Neural progenitor cell (in vitro differentiated cells): ENCODE data around the gene CALY. TPM values are rescaled to one million over a fixed set of nuclear protein-coding genes. Genes with fewer than 3 reads are reported as not detected.
A peak's percentile ranks its signal among the peaks of the same experiment; 100 is the strongest.

Experiments used
- DNase-seq: peaks from one replicate; pipeline ENCODE4 v3.0.0-alpha.2; 2016; ENCODE audit warnings: low spot score
- H2AFZ ChIP-seq: fragments of 200-600 bp; sonication (generic); replicated peaks from 2 replicates; pipeline ENCODE4 v1.6.1; 2016; ENCODE audit warnings: antibody characterized with exemption
- H3F3A ChIP-seq: fragments of 200-600 bp; sonication (generic); 2 replicates; pipeline ENCODE4 v1.6.1; 2016; ENCODE audit warnings: antibody characterized with exemption, low read depth
- H3K27ac ChIP-seq: fragments of 200-600 bp; sonication (generic); 2 replicates; pipeline ENCODE4 v1.5.1; 2016; ENCODE audit warnings: mild to moderate bottlenecking
- H3K27me3 ChIP-seq: fragments of 200-600 bp; sonication (generic); 2 replicates; pipeline ENCODE4 v1.6.1; 2016; ENCODE audit warnings: mild to moderate bottlenecking, moderate library complexity
- H3K36me3 ChIP-seq: fragments of 200-600 bp; sonication (generic); 2 replicates; pipeline ENCODE4 v1.5.1; 2016
- H3K4me1 ChIP-seq: fragments of 200-600 bp; sonication (generic); 2 replicates; pipeline ENCODE4 v1.6.1; 2016; ENCODE audit warnings: mixed run types
- H3K4me2 ChIP-seq: fragments of 200-600 bp; sonication (generic); 2 replicates; pipeline ENCODE4 v1.6.1; 2016
- H3K4me3 ChIP-seq: fragments of 200-600 bp; sonication (generic); 2 replicates; pipeline ENCODE4 v1.5.1; 2016
- H3K79me2 ChIP-seq: fragments of 200-600 bp; sonication (generic); 2 replicates; pipeline ENCODE4 v1.6.1; 2016; ENCODE audit warnings: low read depth
- H3K9ac ChIP-seq: fragments of 200-600 bp; sonication (generic); 2 replicates; pipeline ENCODE4 v1.6.1; 2016
- H3K9me3 ChIP-seq: fragments of 200-600 bp; sonication (generic); 2 replicates; pipeline ENCODE4 v1.5.1; 2016; ENCODE audit warnings: low read depth
- H4K20me1 ChIP-seq: fragments of 200-600 bp; sonication (generic); 2 replicates; pipeline ENCODE4 v1.6.1; 2016; ENCODE audit warnings: low read depth
- H3K27ac Mint-ChIP-seq: 3 replicates; pipeline ENCODE4 v1.8.0; 2021; ENCODE audit warnings: mixed read lengths
- H3K27me3 Mint-ChIP-seq: 2 replicates; pipeline ENCODE4 v1.8.0; 2022; ENCODE audit warnings: low read depth, mild to moderate bottlenecking, inconsistent platforms, moderate library complexity, mixed read lengths; ENCODE audit not compliant: insufficient read depth
- H3K36me3 Mint-ChIP-seq: 3 replicates; pipeline ENCODE4 v1.8.0; 2021; ENCODE audit warnings: mixed read lengths
- H3K4me1 Mint-ChIP-seq: 3 replicates; pipeline ENCODE4 v1.8.0; 2021; ENCODE audit warnings: mixed read lengths
- H3K4me3 Mint-ChIP-seq: 3 replicates; pipeline ENCODE4 v1.8.0; 2021; ENCODE audit warnings: mild to moderate bottlenecking, moderate library complexity, mixed read lengths
- H3K9me3 Mint-ChIP-seq: 3 replicates; pipeline ENCODE4 v1.8.0; 2020; ENCODE audit warnings: mixed read lengths
- CTCF ChIP-seq: fragments of 200-600 bp; sonication (generic); IDR thresholded peaks from 2 replicates; pipeline ENCODE4 v1.5.1; 2017; ENCODE audit warnings: antibody characterized with exemption, mild to moderate bottlenecking
- EZH2 ChIP-seq: fragments of 200-600 bp; sonication (generic); IDR thresholded peaks from 2 replicates; pipeline ENCODE4 v1.6.1; 2017; ENCODE audit warnings: antibody characterized with exemption, mild to moderate bottlenecking, moderate library complexity
- EZH2phosphoT487 ChIP-seq: fragments of 200-600 bp; sonication (generic); IDR thresholded peaks from 2 replicates; pipeline ENCODE4 v1.6.1; 2017; ENCODE audit warnings: antibody characterized with exemption
- total RNA-seq: library from RNA; depleted of rRNA; stranded (reverse); fragments of >200 nt; gene quantifications from 2 replicates; pipeline ENCODE4 v1.2.3, GENCODE V29; 2015; ENCODE audit warnings: low replicate concordance

The CALY gene
- total RNA-seq, 1 donor from 2014 or later = not detected

- H3K27me3 ChIP-seq = no peaks in the 10 kb centered on the region
- Mint-ChIP-seq H3K4me3 (peak within 1 kb of the TSS; percentile 98), H3K36me3 (peaks cover 15% of the 10 kb centered on the region), H3K9me3 (no peaks in the 10 kb centered on the region), H3K27me3 (peaks cover 9% of the 10 kb centered on the region), H3K27ac (peak within 1 kb of the TSS; percentile 98), H3K4me1 (peaks cover 15% of the 10 kb centered on the region)
- H3K9me3 ChIP-seq = no peaks in the 10 kb centered on the region
- H3K4me3 ChIP-seq = peak within 1 kb of the TSS; percentile 86
- peaks cover 40% of the 10 kb centered on the region for H4K20me1 ChIP-seq
- peaks cover 48% of the 10 kb centered on the region for H3K79me2 ChIP-seq
- H3K27ac ChIP-seq = peak within 1 kb of the TSS; percentile 81
- peaks cover 4% of the 10 kb centered on the region for H3F3A ChIP-seq
- peak within 1 kb of the TSS; percentile 67 for H3K9ac ChIP-seq
- TF ChIP-seq EZH2phosphoT487 = no peak
- H2AFZ ChIP-seq = peak within 1 kb of the TSS; percentile 91
- DNase-seq = peak; percentile 90
- peaks cover 6% of the 10 kb centered on the region for H3K4me1 ChIP-seq
- no peaks in the 10 kb centered on the region for H3K36me3 ChIP-seq
- H3K4me2 ChIP-seq = peak within 1 kb of the TSS; percentile 93
Observed at GRCh38 chr10:133308421-133309099, 28.1 kb downstream of the CALY start, which contains the start of the genes TUBGCP2 and ZNF511. TUBGCP2 (minus strand) TSS chr10:133308872; CDS start chr10:133302941, 5,931 bp downstream. ZNF511 (plus strand) TSS chr10:133308914; CDS start chr10:133308944, 30 bp downstream.

- Mint-ChIP-seq H3K36me3 (peaks cover 15% of the 10 kb centered on the region), H3K9me3 (no peaks in the 10 kb centered on the region), H3K27me3 (peaks cover 9% of the 10 kb centered on the region), H3K4me1 (peaks cover 15% of the 10 kb centered on the region), H3K27ac (peak overlapping the region; percentile 98), H3K4me3 (peak overlapping the region; percentile 98)
- Histone ChIP-seq H4K20me1 (peaks cover 41% of the 10 kb centered on the region), H3K36me3 (no peaks in the 10 kb centered on the region), H3K27me3 (no peaks in the 10 kb centered on the region), H3K79me2 (peaks cover 52% of the 10 kb centered on the region), H3F3A (peaks cover 4% of the 10 kb centered on the region), H3K4me3 (peak overlapping the region; percentile 86), H3K9ac (peak overlapping the region; percentile 67), H3K27ac (no peak overlapping the region), H2AFZ (no peak overlapping the region), H3K4me1 (peaks cover 6% of the 10 kb centered on the region), H3K9me3 (no peaks in the 10 kb centered on the region), H3K4me2 (peak overlapping the region; percentile 93)
- TF ChIP-seq EZH2phosphoT487 (no peak), CTCF (peak; percentile 71)
- DNase-seq = peak; percentile 80
Observed at GRCh38 chr10:133307776-133308420, 28.8 kb downstream of the CALY start.

- Mint-ChIP-seq H3K4me1 (peaks cover 15% of the 10 kb centered on the region), H3K36me3 (peaks cover 15% of the 10 kb centered on the region), H3K9me3 (no peaks in the 10 kb centered on the region), H3K27me3 (peaks cover 11% of the 10 kb centered on the region), H3K27ac (no peak overlapping the region), H3K4me3 (peak overlapping the region; percentile 98)
- no peak for TF ChIP-seq EZH2
- no peak for TF ChIP-seq EZH2phosphoT487
- H4K20me1 ChIP-seq = peaks cover 46% of the 10 kb centered on the region
- peaks cover 6% of the 10 kb centered on the region for H3K4me1 ChIP-seq
- H3K9me3 ChIP-seq = no peaks in the 10 kb centered on the region
- no peaks in the 10 kb centered on the region for H3K36me3 ChIP-seq
- H3K27me3 ChIP-seq = no peaks in the 10 kb centered on the region
- H3K4me3 ChIP-seq = peak overlapping the region; percentile 86
- H3F3A ChIP-seq = peaks cover 4% of the 10 kb centered on the region
- no peak overlapping the region for H2AFZ ChIP-seq
- peak overlapping the region; percentile 67 for H3K9ac ChIP-seq
- H3K79me2 ChIP-seq = peaks cover 59% of the 10 kb centered on the region
- H3K4me2 ChIP-seq = peak overlapping the region; percentile 93
- DNase-seq = no peak
- H3K27ac ChIP-seq = no peak overlapping the region
Observed at GRCh38 chr10:133306941-133307379, 29.7 kb downstream of the CALY start.

GRCh38 chr10:133306097-133306476 lies 30.6 kb downstream of the CALY start:
- Histone ChIP-seq H3K9ac (no peak overlapping the region), H2AFZ (no peak overlapping the region), H3K4me2 (no peak overlapping the region), H3K4me1 (peaks cover 6% of the 10 kb centered on the region), H3K36me3 (no peaks in the 10 kb centered on the region), H3K4me3 (no peak overlapping the region), H4K20me1 (peaks cover 46% of the 10 kb centered on the region), H3K27me3 (no peaks in the 10 kb centered on the region), H3K9me3 (no peaks in the 10 kb centered on the region), H3K79me2 (peaks cover 59% of the 10 kb centered on the region), H3K27ac (no peak overlapping the region), H3F3A (peaks cover 4% of the 10 kb centered on the region)
- Mint-ChIP-seq H3K36me3 (peaks cover 10% of the 10 kb centered on the region), H3K9me3 (no peaks in the 10 kb centered on the region), H3K4me3 (peak overlapping the region; percentile 41), H3K4me1 (peaks cover 15% of the 10 kb centered on the region), H3K27me3 (peaks cover 11% of the 10 kb centered on the region), H3K27ac (no peak overlapping the region)
- TF ChIP-seq CTCF (no peak), EZH2phosphoT487 (no peak), EZH2 (no peak)
- no peak for DNase-seq
